OCI-LY7 (cell line): ENCODE data around the gene TBL1XR1.

ENCODE experiments used
- EZH2phosphoT487 ChIP-seq: fragments of 200-600 bp; sonication (generic); IDR thresholded peaks from 2 replicates; pipeline ENCODE4 v1.6.1; 2018; ENCODE audit warnings: low read depth, borderline replicate concordance, mild to moderate bottlenecking, mixed run types, antibody characterized with exemption, low read length, moderate library complexity, mixed read lengths
- TF ChIP-seq, protein P1 (sequence below): fragments of 200-600 bp; sonication (generic); conservative IDR thresholded peaks from 2 replicates; pipeline ENCODE4 v1.5.1; 2014; ENCODE audit warnings: mild to moderate bottlenecking, antibody characterized with exemption, low read length, moderate library complexity, mixed read lengths

DNA sequence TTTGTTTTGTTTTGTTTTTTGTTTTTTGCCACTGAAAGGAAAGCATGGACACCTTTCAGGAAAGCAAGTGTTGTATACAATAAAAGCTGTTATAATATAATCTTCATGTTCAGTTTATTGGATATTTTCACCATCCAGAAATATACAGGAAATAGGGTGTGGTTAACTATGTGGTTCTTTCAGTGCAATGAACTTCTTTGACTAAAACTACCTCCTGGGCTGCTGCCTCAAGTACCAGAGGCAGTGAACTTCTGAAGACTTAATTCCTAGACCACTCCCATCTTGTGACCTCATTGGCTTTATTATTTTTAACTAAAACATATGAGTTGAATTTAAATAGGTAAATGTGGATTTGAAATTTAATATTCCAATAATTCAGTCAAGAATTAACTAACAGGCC lies 27.1 kb upstream of the TBL1XR1 start:
- TF ChIP-seq, protein P1, sequence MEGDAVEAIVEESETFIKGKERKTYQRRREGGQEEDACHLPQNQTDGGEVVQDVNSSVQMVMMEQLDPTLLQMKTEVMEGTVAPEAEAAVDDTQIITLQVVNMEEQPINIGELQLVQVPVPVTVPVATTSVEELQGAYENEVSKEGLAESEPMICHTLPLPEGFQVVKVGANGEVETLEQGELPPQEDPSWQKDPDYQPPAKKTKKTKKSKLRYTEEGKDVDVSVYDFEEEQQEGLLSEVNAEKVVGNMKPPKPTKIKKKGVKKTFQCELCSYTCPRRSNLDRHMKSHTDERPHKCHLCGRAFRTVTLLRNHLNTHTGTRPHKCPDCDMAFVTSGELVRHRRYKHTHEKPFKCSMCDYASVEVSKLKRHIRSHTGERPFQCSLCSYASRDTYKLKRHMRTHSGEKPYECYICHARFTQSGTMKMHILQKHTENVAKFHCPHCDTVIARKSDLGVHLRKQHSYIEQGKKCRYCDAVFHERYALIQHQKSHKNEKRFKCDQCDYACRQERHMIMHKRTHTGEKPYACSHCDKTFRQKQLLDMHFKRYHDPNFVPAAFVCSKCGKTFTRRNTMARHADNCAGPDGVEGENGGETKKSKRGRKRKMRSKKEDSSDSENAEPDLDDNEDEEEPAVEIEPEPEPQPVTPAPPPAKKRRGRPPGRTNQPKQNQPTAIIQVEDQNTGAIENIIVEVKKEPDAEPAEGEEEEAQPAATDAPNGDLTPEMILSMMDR, result no peak
- no peak for TF ChIP-seq EZH2phosphoT487
